ENCODE data around the gene EPS8L1.

DNA sequence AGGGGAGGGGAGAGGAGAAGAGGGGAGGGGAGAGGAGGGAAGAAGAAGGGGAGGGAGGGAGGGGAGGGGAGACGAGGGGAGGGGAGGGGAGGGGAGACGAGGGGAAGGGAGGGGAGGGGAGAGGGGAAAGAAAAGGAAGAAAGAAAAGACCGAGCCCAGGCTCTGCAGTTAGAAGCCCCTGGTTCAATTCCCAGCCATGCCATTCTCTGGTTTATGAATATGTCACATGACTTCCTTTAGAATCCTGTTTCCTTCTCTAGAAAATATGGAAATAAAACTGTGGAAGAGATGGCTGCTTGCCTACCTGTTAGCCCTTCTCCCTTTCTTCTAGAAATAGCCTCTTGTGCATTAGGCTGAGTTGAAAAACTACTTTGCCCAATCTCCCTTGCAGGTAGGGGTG is 59.1 kb downstream of the EPS8L1 start:
- TF ChIP-seq POLR2A (IDR thresholded peaks at IDR 0.05): no peak
- TF ChIP-seq, protein P1, sequence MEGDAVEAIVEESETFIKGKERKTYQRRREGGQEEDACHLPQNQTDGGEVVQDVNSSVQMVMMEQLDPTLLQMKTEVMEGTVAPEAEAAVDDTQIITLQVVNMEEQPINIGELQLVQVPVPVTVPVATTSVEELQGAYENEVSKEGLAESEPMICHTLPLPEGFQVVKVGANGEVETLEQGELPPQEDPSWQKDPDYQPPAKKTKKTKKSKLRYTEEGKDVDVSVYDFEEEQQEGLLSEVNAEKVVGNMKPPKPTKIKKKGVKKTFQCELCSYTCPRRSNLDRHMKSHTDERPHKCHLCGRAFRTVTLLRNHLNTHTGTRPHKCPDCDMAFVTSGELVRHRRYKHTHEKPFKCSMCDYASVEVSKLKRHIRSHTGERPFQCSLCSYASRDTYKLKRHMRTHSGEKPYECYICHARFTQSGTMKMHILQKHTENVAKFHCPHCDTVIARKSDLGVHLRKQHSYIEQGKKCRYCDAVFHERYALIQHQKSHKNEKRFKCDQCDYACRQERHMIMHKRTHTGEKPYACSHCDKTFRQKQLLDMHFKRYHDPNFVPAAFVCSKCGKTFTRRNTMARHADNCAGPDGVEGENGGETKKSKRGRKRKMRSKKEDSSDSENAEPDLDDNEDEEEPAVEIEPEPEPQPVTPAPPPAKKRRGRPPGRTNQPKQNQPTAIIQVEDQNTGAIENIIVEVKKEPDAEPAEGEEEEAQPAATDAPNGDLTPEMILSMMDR (IDR thresholded peaks at IDR 0.05): no peak

Data from thyroid gland (tissue), 4 donors.